Heart right ventricle (tissue), 16 donors: ENCODE measurements around the gene SVOP. TPM values are rescaled to one million over a fixed set of nuclear protein-coding genes. Genes with fewer than 3 reads are reported as not detected.
"Not testable (repeated sequence)": the region's sequence is repeated elsewhere in the genome, so short reads cannot be mapped to it uniquely, and the experiment has no call there.

ENCODE experiments used
- ATAC-seq, 8 donors: fragments of 200-7000 bp; cut with Tn5 transposase; one replicate each; pipeline ENCODE4 v1.9.1; 2020; ENCODE audit warnings: mild to moderate bottlenecking in 8 of 8, moderate library complexity in 8 of 8, moderate number of reproducible peaks in 1 of 8
- DNase-seq, 2 donors: peaks; one replicate each; pipeline ENCODE4 v3.0.0-alpha.2; 2020
- H3K27ac ChIP-seq, 10 donors: fragments of 200-600 bp; sonication (generic) in 2 of 10; one replicate each; pipeline versions ENCODE4 v1.5.0 to v1.8.0; 2020 to 2022; ENCODE audit warnings: mild to moderate bottlenecking in 3 of 10
- H3K27me3 ChIP-seq, 7 donors: fragments of 200-600 bp; one replicate each; pipeline ENCODE4 v1.8.0; 2021 to 2022; ENCODE audit warnings: mild to moderate bottlenecking in 2 of 7
- H3K36me3 ChIP-seq, 9 donors: fragments of 200-600 bp; sonication (generic) in 1 of 9; one replicate each; pipeline versions ENCODE4 v1.5.0 to v1.8.0; 2020 to 2022; ENCODE audit warnings: mild to moderate bottlenecking in 2 of 9
- H3K4me1 ChIP-seq, 9 donors: fragments of 200-600 bp; sonication (generic) in 1 of 9; one replicate each; pipeline versions ENCODE4 v1.5.0 to v1.8.0; 2020 to 2022; ENCODE audit warnings: mild to moderate bottlenecking in 4 of 9
- H3K4me3 ChIP-seq, 10 donors: fragments of 200-600 bp; sonication (generic) in 2 of 10; one replicate each; pipeline versions ENCODE4 v1.5.0 to v1.8.0; 2020 to 2022; ENCODE audit warnings: mild to moderate bottlenecking in 7 of 10, moderate library complexity in 2 of 10
- H3K9me3 ChIP-seq, 11 donors: fragments of 200-600 bp in 10 of 11; sonication (generic) in 2 of 11; one replicate each; pipeline versions ENCODE4 v1.5.0 to v1.8.0; 2013 to 2022; ENCODE audit warnings: mild to moderate bottlenecking in 2 of 11, control low read depth in 1 of 11, moderate library complexity in 1 of 11
- CTCF ChIP-seq, 9 donors: fragments of 200-600 bp; sonication (generic) in 2 of 9; IDR thresholded peaks; one replicate each; pipeline versions ENCODE4 v1.5.0 to v1.8.0; 2021 to 2022; ENCODE audit warnings: antibody characterized with exemption in 9 of 9, mild to moderate bottlenecking in 5 of 9, moderate library complexity in 1 of 9
- WGBS, 2 donors: extraction: QIAGEN DNeasy Blood & Tissue Kit; methylation state at CpG; one replicate each; pipeline ENCODE4 v1.1.7; 2013; ENCODE audit warnings: inconsistent platforms in 1 of 2; 5-methylcytosine and 5-hydroxymethylcytosine counted together
- intact Hi-C, 10 donors: fragments of 100-400 bp; cut with DNase I; formaldehyde crosslinking; loops; one replicate each; pipeline versions ENCODE4 v1.11.1 to v1.14.2; 2022
- polyA plus RNA-seq, 2 donors: library from polyadenylated mRNA; stranded (reverse); fragments of 200-250 nt; gene quantifications; one replicate each; pipeline ENCODE4 v1.2.3, GENCODE V29; 2013
- total RNA-seq, 10 donors: library from RNA; stranded (reverse); fragmentation: NEBNext Ultra II Directional in 3 of 10; extraction: Animal tissue kit (Norgen Biotek cat#: 25700) in 3 of 10; gene quantifications; one replicate each; pipeline versions ENCODE4 v1.2.1 to v1.2.4, GENCODE V29; 2021 to 2023
- donor health status: Arrhythmogenic right ventricular cardiomyopathy.
- donor health status: ischemic (EF 13 %, LVEDD 7.1; RV severe dilation, severe dysfunction).
- donor health status: healthy with polysubstance abuse.
- donor health status: DM: no; HTN: yes; CAD: no.
- donor health status: DM: no; HTN: no; CAD: no.
- donor health status: ischemic (EF 25% LVEDD 6.9; RV normal size, moderate dysfunction).
- donor health status: ischemic (EF 25% LVEDD 5.7; RV mildly dilated, moderate dysfunction).
- donor health status: healthy.
- donor health status: DM: yes; HTN: yes; CAD: no.
- donor health status: Ischemic cardiomyopathy.
- donor health status: ischemic (EF 35%, LVEDD 5.7; RV mildly dilated, moderate dysfunction).
- donor health status: nonischemic (EF 11% LVEDD 7.7; RV severe dilation, severe dysfunction).
- donor health status: DM: yes; HTN: yes; CAD: no.
- donor health status: PGD.
- donor health status: ischemic (EF 29% LVEDD 5.4; RV normal size, mild dysfunction).
- donor health status: nonischemic (EF 23%, LVEDD 6.1; RV moderate dilation, normal function).

SVOP gene
- total and polyA plus RNA-seq, 12 donors: 0.17 to 2.8 (median 2.0) TPM

DNA sequence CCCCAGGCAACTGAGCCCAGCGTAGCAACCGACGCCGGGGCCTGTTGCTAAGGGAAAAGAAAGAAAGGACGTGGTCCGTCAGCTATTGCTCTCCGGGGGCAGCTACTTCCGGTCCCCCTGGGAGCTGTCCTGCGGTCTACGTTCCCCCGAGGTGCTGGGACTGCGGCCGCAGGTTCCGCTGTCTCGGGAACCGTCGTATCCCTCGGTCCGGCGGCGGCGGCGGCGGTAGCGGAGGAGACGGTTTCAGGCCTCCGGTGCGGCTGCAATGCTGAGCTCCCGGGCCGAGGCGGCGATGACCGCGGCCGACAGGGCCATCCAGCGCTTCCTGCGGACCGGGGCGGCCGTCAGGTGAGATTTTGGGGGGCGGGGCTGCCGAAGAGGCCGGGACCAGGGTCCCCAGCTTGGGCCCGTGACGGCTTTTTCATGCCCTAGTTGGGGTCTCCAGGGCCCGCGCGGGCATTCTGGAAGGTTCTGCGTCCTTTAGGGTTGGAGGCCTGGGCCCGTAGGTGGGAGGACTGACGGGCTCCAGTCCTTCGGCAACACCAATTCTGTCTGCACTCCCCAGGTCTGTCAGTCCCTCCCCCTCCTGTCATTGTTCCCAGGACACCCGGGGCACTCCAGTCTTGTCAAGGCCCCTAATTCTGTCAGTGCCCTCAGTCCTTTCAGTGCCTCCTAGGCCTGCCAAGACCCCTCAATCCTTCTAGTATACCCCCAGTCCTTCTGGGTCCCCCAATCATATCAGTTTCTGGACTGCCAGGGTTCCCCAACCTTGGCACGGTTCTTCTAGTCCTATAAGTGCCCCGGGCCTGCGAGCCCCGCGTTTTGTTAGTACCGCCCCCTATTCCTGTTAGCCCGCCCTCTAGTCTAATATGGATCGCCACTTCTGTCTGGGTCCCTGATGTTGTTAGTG is 31.8 kb upstream of the SVOP start, which contains the start of gene USP30:
USP30 (plus strand) TSS at position 163 of the 910 bp plus-strand sequence; CDS start at position 266, 103 bp downstream.
- intact Hi-C loops: loop anchor here in 1 of 10 donors (2.0 kb wide), 1 partner anchor 250 kb away; no protein-coding TSS in a partner anchor
- WGBS, 2 donors: 0% methylated on average over 61 of the region's 61 CpGs
- peaks cover 0 to 14% (median 7%) of the 10 kb centered on the region in 9 donors for H3K36me3 ChIP-seq
- ATAC-seq: peak; percentile 94 to 97 (median 96)
- peak; percentile 84 to 85 for DNase-seq
- H3K4me1 ChIP-seq: peaks cover 2 to 24% (median 17%) of the 10 kb centered on the region in 9 donors
- peak within 1 kb of the TSS; percentile 63 to 100 (median 92) for H3K4me3 ChIP-seq
- H3K9me3 ChIP-seq: no peaks in the 10 kb centered on the region
- H3K27ac ChIP-seq: peak within 1 kb of the TSS; percentile 66 to 96 (median 89)
- no peaks in the 10 kb centered on the region for H3K27me3 ChIP-seq
- TF ChIP-seq CTCF (IDR thresholded peaks at IDR 0.05): peak in 1 of 9 donors; percentile 10

GRCh38 chr12:109052097-109052413 is 31.2 kb upstream of the SVOP start:
- Histone ChIP-seq H3K27ac (peak overlapping the region in 9 of 10 donors; percentile 66 to 96 (median 90)), H3K9me3 (no peaks in the 10 kb centered on the region), H3K36me3 (peaks cover 0 to 8% (median 2%) of the 10 kb centered on the region in 9 donors), H3K27me3 (no peaks in the 10 kb centered on the region), H3K4me3 (peak overlapping the region; percentile 63 to 100 (median 92)), H3K4me1 (peaks cover 2 to 24% (median 17%) of the 10 kb centered on the region in 9 donors)
- 4 to 5% methylated on average over 6 of the region's 6 CpGs for WGBS, 2 donors
- TF ChIP-seq CTCF (IDR thresholded peaks at IDR 0.05): no peak
- ATAC-seq: peak in 2 of 8 donors; percentile 26 to 46
- intact Hi-C loops: loop anchor here in 1 of 10 donors (2.0 kb wide), 1 partner anchor 249 kb away; no protein-coding TSS in a partner anchor
- no peak for DNase-seq

DNA sequence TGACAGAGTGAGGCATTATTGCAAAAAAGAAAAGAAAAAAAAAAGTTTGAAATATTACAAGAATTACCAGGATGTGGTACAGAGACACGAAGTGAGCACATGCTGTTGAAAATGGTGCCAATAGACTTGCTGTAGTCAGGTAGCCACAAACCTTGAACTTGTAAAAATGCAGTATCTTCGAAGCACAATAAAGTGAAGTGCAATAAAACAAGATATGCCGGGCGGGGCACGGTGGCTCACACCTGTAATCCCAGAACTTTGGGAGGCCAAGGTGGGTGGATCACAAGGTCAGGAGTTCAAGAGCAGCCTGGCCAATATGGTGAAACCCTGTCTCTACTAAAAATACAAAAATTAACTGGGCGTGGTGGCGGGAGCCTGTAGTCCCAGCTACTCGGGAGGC is 28.9 kb upstream of the SVOP start:
- H3K27ac ChIP-seq, H3K9me3 ChIP-seq, DNase-seq, H3K27me3 ChIP-seq, ATAC-seq, H3K36me3 ChIP-seq, intact Hi-C loops, H3K4me3 ChIP-seq: not testable (repeated sequence)
- WGBS, 2 donors: 79 to 81% methylated on average over 8 of the region's 8 CpGs
- peaks cover 2 to 24% (median 17%) of the 10 kb centered on the region in 9 donors for H3K4me1 ChIP-seq

- Histone ChIP-seq H3K27me3 (peaks cover 0 to 18% (median 4%) of the 10 kb centered on the region in 7 donors), H3K4me1 (peaks cover 2 to 14% (median 11%) of the 10 kb centered on the region in 9 donors)
- DNase-seq, H3K27ac ChIP-seq, ATAC-seq, H3K36me3 ChIP-seq, H3K9me3 ChIP-seq, H3K4me3 ChIP-seq, intact Hi-C loops: not testable (repeated sequence)
- WGBS, 2 donors: 78 to 85% methylated on average over 3 of the region's 3 CpGs
Observed at GRCh38 chr12:109048706-109049105, 27.8 kb upstream of the SVOP start.

GRCh38 chr12:109047081-109047805 is 26.4 kb upstream of the SVOP start:
- DNase-seq (no peak), ATAC-seq (no peak)
- H3K9me3 ChIP-seq: no peaks in the 10 kb centered on the region
- H3K4me1 ChIP-seq: peaks cover 0 to 6% (median 4%) of the 10 kb centered on the region in 9 donors
- H3K27ac ChIP-seq: no peak overlapping the region
- no peak overlapping the region for H3K4me3 ChIP-seq
- peaks cover 0 to 25% (median 6%) of the 10 kb centered on the region in 7 donors for H3K27me3 ChIP-seq
- intact Hi-C loops: no loop called here
- no peaks in the 10 kb centered on the region for H3K36me3 ChIP-seq
- TF ChIP-seq CTCF (IDR thresholded peaks at IDR 0.05): no peak
- WGBS, 2 donors: 79 to 81% methylated on average over 8 of the region's 8 CpGs
